AG04449 (cell line): Measurements from ENCODE around the gene CRTAP.

Experiments
- CTCF ChIA-PET: fragments of 350-600 bp; formaldehyde crosslinking; extraction: SDS; loops from one replicate; lab custom pipeline; 2021; ENCODE audit warnings: antibody characterized with exemption; lab: Yijun Ruan, JAX
- POLR2A ChIA-PET: fragments of 400-600, 350-600 bp; formaldehyde crosslinking; extraction: SDS; loops from one replicate; lab custom pipeline; 2020; ENCODE audit warnings: antibody characterized with exemption, inconsistent platforms; lab: Yijun Ruan, JAX
- DNase-seq: peaks from one replicate; pipeline ENCODE4 v3.0.0-alpha.2; 2010; ENCODE audit warnings: low read depth, low spot score
- H3K4me3 ChIP-seq: 2 replicates; pipeline ENCODE4 v1.5.1; 2011; ENCODE audit warnings: low read depth, mild to moderate bottlenecking, control low read depth, low read length
- TF ChIP-seq, protein P1 (sequence below): IDR thresholded peaks from one replicate; pipeline ENCODE4 v1.5.1; 2011; ENCODE audit warnings: mild to moderate bottlenecking, moderate library complexity, low read length, control low read depth, inconsistent platforms; ENCODE audit not compliant: insufficient read depth; ENCODE audit errors: missing control alignments

CRTAP gene

DNA sequence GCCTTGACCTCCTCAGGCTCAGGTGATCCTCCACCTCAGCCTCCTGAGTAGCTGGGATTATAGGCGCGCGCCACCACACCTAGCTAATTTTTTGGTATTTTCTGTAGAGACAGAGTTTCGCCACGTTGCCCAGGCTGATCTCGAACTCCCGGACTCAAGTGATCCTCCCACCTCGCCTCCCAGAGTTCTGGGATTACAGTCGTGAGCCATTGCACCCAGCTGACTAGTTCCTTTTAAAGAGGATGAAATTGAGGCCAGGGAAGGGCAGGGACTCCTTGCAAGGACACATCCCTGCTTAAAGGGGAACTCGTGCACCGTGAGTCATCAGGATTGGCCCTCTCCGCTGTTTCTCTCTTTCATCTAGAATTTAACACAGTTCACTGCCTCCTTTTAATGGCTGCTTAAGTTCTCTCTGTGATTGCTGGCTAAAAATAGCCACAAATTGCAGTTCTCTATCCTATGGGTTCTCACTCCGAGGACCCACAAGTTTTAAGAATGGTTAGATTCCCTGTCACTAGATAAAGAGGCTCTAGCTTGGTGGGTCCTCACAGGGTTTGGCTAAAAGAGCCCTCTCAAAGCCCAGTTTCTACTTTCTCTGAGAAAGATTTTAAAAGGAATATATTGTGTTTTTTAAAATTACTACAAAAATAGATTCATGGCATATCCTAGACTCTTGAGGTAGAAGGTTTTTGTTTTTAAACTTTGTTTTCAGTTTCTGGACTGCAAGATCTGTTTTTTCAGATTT lies 1.4 kb downstream of the CRTAP start:
- TF ChIP-seq, protein P1, sequence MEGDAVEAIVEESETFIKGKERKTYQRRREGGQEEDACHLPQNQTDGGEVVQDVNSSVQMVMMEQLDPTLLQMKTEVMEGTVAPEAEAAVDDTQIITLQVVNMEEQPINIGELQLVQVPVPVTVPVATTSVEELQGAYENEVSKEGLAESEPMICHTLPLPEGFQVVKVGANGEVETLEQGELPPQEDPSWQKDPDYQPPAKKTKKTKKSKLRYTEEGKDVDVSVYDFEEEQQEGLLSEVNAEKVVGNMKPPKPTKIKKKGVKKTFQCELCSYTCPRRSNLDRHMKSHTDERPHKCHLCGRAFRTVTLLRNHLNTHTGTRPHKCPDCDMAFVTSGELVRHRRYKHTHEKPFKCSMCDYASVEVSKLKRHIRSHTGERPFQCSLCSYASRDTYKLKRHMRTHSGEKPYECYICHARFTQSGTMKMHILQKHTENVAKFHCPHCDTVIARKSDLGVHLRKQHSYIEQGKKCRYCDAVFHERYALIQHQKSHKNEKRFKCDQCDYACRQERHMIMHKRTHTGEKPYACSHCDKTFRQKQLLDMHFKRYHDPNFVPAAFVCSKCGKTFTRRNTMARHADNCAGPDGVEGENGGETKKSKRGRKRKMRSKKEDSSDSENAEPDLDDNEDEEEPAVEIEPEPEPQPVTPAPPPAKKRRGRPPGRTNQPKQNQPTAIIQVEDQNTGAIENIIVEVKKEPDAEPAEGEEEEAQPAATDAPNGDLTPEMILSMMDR = no peak
- H3K4me3 ChIP-seq = peak overlapping the region; percentile 84
- CTCF ChIA-PET = interaction anchor here (1.5 to 4.4 kb wide), 5 partner anchors 15 to 661 kb away, joined by 3 to 34 read pairs (median 7); no protein-coding TSS in a partner anchor
- POLR2A ChIA-PET = interaction anchor here (0.7 kb wide), 1 partner anchor 9 kb away, joined by 3 read pairs; no protein-coding TSS in a partner anchor
- peak; percentile 59 for DNase-seq

DNA sequence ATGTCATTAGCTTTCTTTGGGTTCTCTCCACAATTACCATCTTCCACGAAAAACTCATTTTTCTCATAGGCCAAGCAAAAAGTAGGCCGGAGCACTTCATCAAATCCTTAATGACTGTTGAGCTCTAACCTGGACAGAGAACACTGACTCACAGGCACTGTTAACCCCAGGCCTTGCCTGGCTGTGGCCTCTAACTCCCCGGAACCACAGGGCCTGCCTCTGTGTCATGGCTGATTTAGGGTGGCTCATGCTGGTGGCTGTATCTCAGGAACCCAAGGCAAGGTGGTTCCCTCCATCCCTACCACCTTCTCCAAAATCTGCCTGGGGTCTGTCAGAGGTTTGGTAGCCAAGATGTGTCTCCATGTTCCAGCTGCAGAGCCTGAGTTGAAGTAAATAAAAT lies 3.6 kb downstream of the CRTAP start:
- ChIA-PET POLR2A (no interaction called here), CTCF (interaction anchor here (1.4 to 4.4 kb wide), 3 partner anchors 13 to 255 kb away, joined by 3 to 34 read pairs (median 21); no protein-coding TSS in a partner anchor)
- H3K4me3 ChIP-seq = no peak overlapping the region
- no peak for DNase-seq
- TF ChIP-seq, protein P1 = no peak

DNA sequence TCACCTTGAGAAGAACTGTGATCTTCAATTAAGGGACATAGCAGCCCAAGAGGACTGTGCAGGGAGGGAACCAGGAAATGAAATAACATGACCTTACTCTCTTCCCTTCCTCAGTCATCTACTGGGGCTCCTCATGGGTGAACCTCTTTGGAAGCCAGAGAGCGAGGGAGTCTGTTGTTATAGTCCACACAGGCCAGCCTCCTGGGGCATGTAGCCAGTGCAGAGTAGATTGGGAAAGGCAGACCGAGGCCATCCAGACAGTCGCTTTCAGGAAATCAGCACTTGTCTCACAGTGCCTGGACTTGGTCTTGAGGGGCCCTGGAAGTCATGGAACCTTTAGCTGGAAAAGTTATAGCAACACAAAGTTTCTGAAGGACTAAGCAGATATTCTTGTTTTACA lies 6.1 kb downstream of the CRTAP start:
- no peak for DNase-seq
- no peak overlapping the region for H3K4me3 ChIP-seq
- ChIA-PET CTCF (interaction anchor here (1.0 to 4.4 kb wide), 2 partner anchors 12 to 45 kb away, joined by 3 to 19 read pairs; no protein-coding TSS in a partner anchor), POLR2A (no interaction called here)
- TF ChIP-seq, protein P1 = no peak

DNA sequence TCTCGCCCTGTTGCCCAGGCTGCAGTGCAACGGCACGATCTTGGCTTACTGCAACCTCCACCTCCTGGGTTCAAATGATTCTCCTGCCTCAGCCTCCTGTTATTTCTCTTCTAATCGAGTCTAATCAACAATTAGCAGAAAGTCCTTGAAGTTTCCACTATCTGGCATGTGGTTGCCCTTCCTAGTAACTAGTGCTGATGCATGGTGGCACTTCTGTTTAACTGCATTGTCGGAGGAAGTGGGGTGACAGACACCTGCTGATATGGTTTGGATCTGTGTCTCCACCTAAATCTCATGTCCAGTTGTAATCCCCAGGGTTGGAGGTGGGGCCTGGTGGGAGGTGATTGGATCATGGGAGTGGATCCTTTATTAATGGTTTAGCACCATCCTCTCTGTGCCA lies 9.2 kb downstream of the CRTAP start:
- ChIA-PET CTCF (interaction anchor here (1.8 to 4.4 kb wide), 3 partner anchors 9 to 250 kb away, joined by 7 to 19 read pairs (median 13); no protein-coding TSS in a partner anchor), POLR2A (interaction anchor here (0.8 kb wide), 1 partner anchor 9 kb away, joined by 3 read pairs; the partner anchor contains the start of gene CRTAP)

DNA sequence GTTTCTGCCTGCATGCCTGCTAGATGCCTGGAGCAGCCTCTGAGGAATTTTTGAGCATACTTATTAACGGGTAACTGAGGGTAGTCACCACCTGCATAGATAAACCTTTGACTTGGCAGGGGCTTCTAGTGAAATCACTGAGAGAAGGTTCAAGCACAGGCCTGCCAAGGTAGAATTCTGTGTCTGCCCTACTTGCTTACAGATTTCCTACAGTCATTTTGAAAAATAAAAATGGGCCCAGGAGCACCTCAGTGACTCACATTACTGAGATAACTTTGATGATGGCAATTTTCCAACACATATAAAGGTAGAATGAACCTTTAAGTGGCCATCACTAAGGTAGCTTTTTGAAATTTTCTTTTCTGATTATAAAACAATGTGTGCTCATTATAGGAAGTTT lies 10.8 kb downstream of the CRTAP start:
- H3K4me3 ChIP-seq = no peak overlapping the region
- ChIA-PET POLR2A (interaction anchor here (0.6 kb wide), 1 partner anchor 10 kb away, joined by 3 read pairs; no protein-coding TSS in a partner anchor), CTCF (interaction anchor here (1.0 to 2.6 kb wide), 3 partner anchors 50 to 652 kb away, joined by 3 to 13 read pairs (median 3); no protein-coding TSS in a partner anchor)
- TF ChIP-seq, protein P1 = no peak
- no peak for DNase-seq

More for the DNA sequence above, 9.2 kb downstream of the CRTAP start:
- no peak overlapping the region for H3K4me3 ChIP-seq
- TF ChIP-seq, protein P1 = no peak
- DNase-seq = no peak

DNA sequence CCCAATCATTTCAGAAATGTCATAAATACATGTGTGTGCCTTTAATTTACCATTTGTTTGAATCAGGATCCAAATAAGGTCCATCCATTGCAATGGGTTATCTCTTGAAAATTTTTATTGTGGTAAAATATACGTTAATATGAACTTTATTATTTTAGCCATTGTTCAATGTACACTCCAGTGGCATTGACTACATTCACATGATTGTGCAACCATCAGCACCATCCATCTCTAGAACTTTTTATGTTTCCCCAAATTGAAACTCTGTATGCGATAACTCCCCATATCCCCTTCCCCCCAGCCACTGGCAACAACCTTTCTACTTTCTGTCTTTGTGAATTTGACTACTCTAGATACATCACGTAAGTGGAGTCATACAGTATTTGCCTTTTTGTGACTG lies 12.0 kb downstream of the CRTAP start:
- TF ChIP-seq, protein P1 = no peak
- CTCF ChIA-PET = interaction anchor here (2.6 kb wide), 1 partner anchor 247 kb away, joined by 13 read pairs; no protein-coding TSS in a partner anchor
- no peak overlapping the region for H3K4me3 ChIP-seq
- DNase-seq = no peak
- POLR2A ChIA-PET = no interaction called here
